ENCODE results near the gene SRSF1. TPM values are rescaled to one million over a fixed set of nuclear protein-coding genes. Genes with fewer than 3 reads are reported as not detected.

Gene SRSF1
- total RNA-seq, 2 experiments from 2014 or later: 298 to 304 TPM

- Mint-ChIP-seq H3K36me3 (ENCODE audit: low read depth) (peaks cover 64% of the 10 kb centered on the region), H3K27ac (peak overlapping the region; percentile 99), H3K4me3 (peak overlapping the region; percentile 99), H3K4me1 (peaks cover 61% of the 10 kb centered on the region), H3K27me3 (no peaks in the 10 kb centered on the region), H3K9me3 (no peaks in the 10 kb centered on the region)
- peak; percentile 55 for DNase-seq
- POLR2A ChIA-PET: interaction anchor here (0.6 to 4.1 kb wide), 31 partner anchors 10 to 1148 kb away, joined by 3 to 86 read pairs (median 9); partner anchors contain the start of genes DYNLL2, MRPS23, PRR11 and SKA2
- CTCF ChIA-PET: interaction anchor here (0.8 to 2.7 kb wide), 7 partner anchors 8 to 164 kb away, joined by 3 to 16 read pairs (median 6); partner anchors contain the start of genes DYNLL2 and VEZF1
Observed at GRCh38 chr17:58006560-58006923, 504 bp downstream of the SRSF1 start.

- H3K4me1 Mint-ChIP-seq: peaks cover 67% of the 10 kb centered on the region
- H3K36me3 Mint-ChIP-seq (ENCODE audit: low read depth): peaks cover 70% of the 10 kb centered on the region
- H3K27ac Mint-ChIP-seq: peak overlapping the region; percentile 99
- H3K9me3 Mint-ChIP-seq: no peaks in the 10 kb centered on the region
- DNase-seq: no peak
- peak overlapping the region; percentile 99 for H3K4me3 Mint-ChIP-seq
- ChIA-PET CTCF (interaction anchor here (0.6 to 2.7 kb wide), 4 partner anchors 10 to 165 kb away, joined by 3 to 16 read pairs (median 4); partner anchors contain the start of gene VEZF1), POLR2A (interaction anchor here (0.6 to 4.1 kb wide), 23 partner anchors 9 to 626 kb away, joined by 3 to 86 read pairs (median 10); partner anchors contain the start of genes DYNLL2, MRPS23 and VEZF1)
- no peaks in the 10 kb centered on the region for H3K27me3 Mint-ChIP-seq
Observed at GRCh38 chr17:58005728-58006559, 1.1 kb downstream of the SRSF1 start.

GRCh38 chr17:58005031-58005727, 1.9 kb downstream of the SRSF1 start:
- Mint-ChIP-seq H3K27me3 (no peaks in the 10 kb centered on the region), H3K4me1 (peaks cover 72% of the 10 kb centered on the region)
- CTCF ChIA-PET: interaction anchor here (2.7 kb wide), 1 partner anchor 9 kb away, joined by 16 read pairs; no protein-coding TSS in a partner anchor

GRCh38 chr17:58004060-58004459, 3.0 kb downstream of the SRSF1 start:
- H3K4me3 Mint-ChIP-seq: peak overlapping the region; percentile 31
- no peaks in the 10 kb centered on the region for H3K9me3 Mint-ChIP-seq
- ChIA-PET POLR2A (interaction anchor here (1.4 to 4.1 kb wide), 3 partner anchors 11 to 84 kb away, joined by 3 to 61 read pairs (median 4); partner anchors contain the start of gene VEZF1), CTCF (no interaction called here)
- H3K4me1 Mint-ChIP-seq: peaks cover 79% of the 10 kb centered on the region
- no peak for DNase-seq
- no peaks in the 10 kb centered on the region for H3K27me3 Mint-ChIP-seq
- peak overlapping the region; percentile 34 for H3K27ac Mint-ChIP-seq
- peaks cover 81% of the 10 kb centered on the region for H3K36me3 Mint-ChIP-seq (ENCODE audit: low read depth)

More at GRCh38 chr17:58005031-58005727, 1.9 kb downstream of the SRSF1 start:
- no peak for DNase-seq
- no peaks in the 10 kb centered on the region for H3K9me3 Mint-ChIP-seq
- peak overlapping the region; percentile 99 for H3K27ac Mint-ChIP-seq
- H3K36me3 Mint-ChIP-seq (ENCODE audit: low read depth): peaks cover 73% of the 10 kb centered on the region
- POLR2A ChIA-PET: interaction anchor here (1.2 to 4.1 kb wide), 9 partner anchors 9 to 144 kb away, joined by 4 to 86 read pairs (median 24); partner anchors contain the start of genes DYNLL2 and VEZF1
- H3K4me3 Mint-ChIP-seq: peak overlapping the region; percentile 99

GRCh38 chr17:58002973-58003372, 4.1 kb downstream of the SRSF1 start:
- H3K27ac Mint-ChIP-seq: peak overlapping the region; percentile 4
- POLR2A ChIA-PET: interaction anchor here (0.8 to 7.1 kb wide), 4 partner anchors 9 to 81 kb away, joined by 3 to 50 read pairs (median 6); partner anchors contain the start of genes DYNLL2 and VEZF1

GRCh38 chr17:58002154-58002948, 4.7 kb downstream of the SRSF1 start:
- POLR2A ChIA-PET: interaction anchor here (0.8 to 7.1 kb wide), 6 partner anchors 9 to 81 kb away, joined by 3 to 50 read pairs (median 6); partner anchors contain the start of genes DYNLL2 and VEZF1
- peaks cover 72% of the 10 kb centered on the region for H3K4me1 Mint-ChIP-seq

More at GRCh38 chr17:58002973-58003372, 4.1 kb downstream of the SRSF1 start:
- Mint-ChIP-seq H3K4me3 (peak overlapping the region; percentile 15), H3K27me3 (no peaks in the 10 kb centered on the region), H3K4me1 (peaks cover 74% of the 10 kb centered on the region), H3K36me3 (ENCODE audit: low read depth) (peaks cover 89% of the 10 kb centered on the region), H3K9me3 (no peaks in the 10 kb centered on the region)
- no peak for DNase-seq
- CTCF ChIA-PET: interaction anchor here (1.8 kb wide), 1 partner anchor 110 kb away, joined by 4 read pairs; no protein-coding TSS in a partner anchor

GRCh38 chr17:58001461-58002124, 5.5 kb downstream of the SRSF1 start:
- no peak overlapping the region for H3K4me3 Mint-ChIP-seq
- POLR2A ChIA-PET: interaction anchor here (0.7 to 7.1 kb wide), 7 partner anchors 9 to 152 kb away, joined by 3 to 50 read pairs (median 4); partner anchors contain the start of genes DYNLL2, MRPS23 and VEZF1
- peaks cover 79% of the 10 kb centered on the region for H3K4me1 Mint-ChIP-seq
- CTCF ChIA-PET: interaction anchor here (0.8 to 11.0 kb wide), 6 partner anchors 8 to 218 kb away, joined by 3 to 137 read pairs (median 4); no protein-coding TSS in a partner anchor
- H3K36me3 Mint-ChIP-seq (ENCODE audit: low read depth): peaks cover 89% of the 10 kb centered on the region
- no peak for DNase-seq
- H3K27ac Mint-ChIP-seq: no peak overlapping the region
- no peaks in the 10 kb centered on the region for H3K9me3 Mint-ChIP-seq
- H3K27me3 Mint-ChIP-seq: no peaks in the 10 kb centered on the region

More at GRCh38 chr17:58002154-58002948, 4.7 kb downstream of the SRSF1 start:
- H3K9me3 Mint-ChIP-seq: no peaks in the 10 kb centered on the region
- peaks cover 89% of the 10 kb centered on the region for H3K36me3 Mint-ChIP-seq (ENCODE audit: low read depth)
- H3K4me3 Mint-ChIP-seq: no peak overlapping the region
- DNase-seq: no peak
- H3K27ac Mint-ChIP-seq: no peak overlapping the region
- H3K27me3 Mint-ChIP-seq: no peaks in the 10 kb centered on the region
- CTCF ChIA-PET: interaction anchor here (0.9 to 11.0 kb wide), 4 partner anchors 9 to 145 kb away, joined by 3 to 137 read pairs (median 16); no protein-coding TSS in a partner anchor

- Mint-ChIP-seq H3K4me3 (no peak overlapping the region), H3K4me1 (peaks cover 74% of the 10 kb centered on the region), H3K36me3 (ENCODE audit: low read depth) (peaks cover 76% of the 10 kb centered on the region), H3K27ac (peak overlapping the region; percentile 26), H3K9me3 (no peaks in the 10 kb centered on the region), H3K27me3 (no peaks in the 10 kb centered on the region)
- POLR2A ChIA-PET: interaction anchor here (0.9 to 7.4 kb wide), 10 partner anchors 7 to 150 kb away, joined by 3 to 86 read pairs (median 5); partner anchors contain the start of genes DYNLL2, MRPS23, SRSF1 and VEZF1
- CTCF ChIA-PET: interaction anchor here (0.6 to 11.0 kb wide), 40 partner anchors 8 to 181 kb away, joined by 3 to 137 read pairs (median 4); partner anchors contain the start of genes MRPS23, SRSF1 and VEZF1
- no peak for DNase-seq
Observed at GRCh38 chr17:57999496-58000017, 7.5 kb downstream of the SRSF1 start.

- POLR2A ChIA-PET: interaction anchor here (0.9 to 7.4 kb wide), 10 partner anchors 7 to 149 kb away, joined by 3 to 86 read pairs (median 5); partner anchors contain the start of genes DYNLL2, MRPS23, SRSF1 and VEZF1
- Mint-ChIP-seq H3K27ac (peak overlapping the region; percentile 26), H3K4me3 (no peak overlapping the region), H3K27me3 (no peaks in the 10 kb centered on the region), H3K36me3 (ENCODE audit: low read depth) (peaks cover 73% of the 10 kb centered on the region), H3K4me1 (peaks cover 75% of the 10 kb centered on the region), H3K9me3 (no peaks in the 10 kb centered on the region)
- CTCF ChIA-PET: interaction anchor here (0.6 to 11.0 kb wide), 36 partner anchors 8 to 181 kb away, joined by 3 to 137 read pairs (median 4); partner anchors contain the start of genes MRPS23, SRSF1 and VEZF1
- DNase-seq: no peak
Observed at GRCh38 chr17:57999010-57999495, 8.0 kb downstream of the SRSF1 start.

GRCh38 chr17:57997085-57997809, 9.8 kb downstream of the SRSF1 start:
- no peak for DNase-seq
- H3K27me3 Mint-ChIP-seq: no peaks in the 10 kb centered on the region
- ChIA-PET POLR2A (interaction anchor here (1.0 to 7.4 kb wide), 6 partner anchors 8 to 149 kb away, joined by 3 to 86 read pairs (median 8); partner anchors contain the start of genes SRSF1 and VEZF1), CTCF (interaction anchor here (0.8 to 11.0 kb wide), 8 partner anchors 9 to 218 kb away, joined by 3 to 137 read pairs (median 12); partner anchors contain the start of gene SRSF1)
- H3K36me3 Mint-ChIP-seq (ENCODE audit: low read depth): peaks cover 60% of the 10 kb centered on the region
- H3K27ac Mint-ChIP-seq: no peak overlapping the region
- no peak overlapping the region for H3K4me3 Mint-ChIP-seq
- no peaks in the 10 kb centered on the region for H3K9me3 Mint-ChIP-seq
- peaks cover 69% of the 10 kb centered on the region for H3K4me1 Mint-ChIP-seq

Measured in activated CD4-positive, alpha-beta memory T cell treated with anti-CD3 and anti-CD28 coated beads, Interleukin-2, amount 10 ng/mL, durations not matched to agents 7 days and 5 days (primary cell).